Loucy (cell line): ENCODE data around the gene ARSI.

Source experiments
- CTCF ChIP-seq: fragments of 200-600 bp; sonication (generic); conservative IDR thresholded peaks from 2 replicates; pipeline ENCODE4 v1.5.1; 2014; ENCODE audit warnings: mild to moderate bottlenecking, antibody characterized with exemption, low read length
- EZH2phosphoT487 ChIP-seq: fragments of 200-600 bp; IDR thresholded peaks from 2 replicates; pipeline ENCODE4 v1.6.1; 2018; ENCODE audit warnings: antibody characterized with exemption, mild to moderate bottlenecking, moderate library complexity, borderline replicate concordance

- TF ChIP-seq CTCF (no peak), EZH2phosphoT487 (no peak)
Observed at GRCh38 chr5:150313921-150314716, 11.4 kb upstream of the ARSI start.
